Astrocyte (in vitro differentiated cells and primary cell): ENCODE data around the gene FRMD4A.

Experiments used
- EZH2 ChIP-seq: IDR thresholded peaks from 2 replicates; pipeline ENCODE4 v1.6.1; 2012; ENCODE audit warnings: mild to moderate bottlenecking, low read length, inconsistent platforms; ENCODE audit not compliant: insufficient read depth
- TF ChIP-seq, protein P1 (sequence below): IDR thresholded peaks from 2 replicates; pipeline ENCODE4 v1.5.1; 2011; ENCODE audit warnings: low read depth, mild to moderate bottlenecking, inconsistent platforms, low read length, moderate library complexity; ENCODE audit not compliant: insufficient read depth

DNA sequence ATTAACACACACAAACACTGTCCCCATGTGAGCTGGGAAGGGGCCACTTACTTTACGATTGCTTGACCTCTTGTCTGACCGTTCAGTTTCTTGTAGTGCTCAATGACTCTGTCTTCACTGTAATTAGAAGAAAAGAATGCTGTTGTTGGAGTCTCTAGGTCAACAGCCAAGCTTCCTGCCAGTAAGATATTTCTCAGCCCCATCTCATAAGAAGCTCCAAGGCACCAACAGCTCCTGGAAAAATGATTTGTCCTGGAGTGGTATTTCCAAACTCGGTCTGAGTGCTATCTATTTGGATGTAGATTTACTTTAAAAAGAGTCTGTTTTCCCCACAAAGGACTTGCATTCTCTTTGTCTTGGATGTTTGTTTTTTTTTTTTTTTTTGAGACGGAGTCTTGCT lies 590.3 kb downstream of the FRMD4A start:
- TF ChIP-seq, protein P1, sequence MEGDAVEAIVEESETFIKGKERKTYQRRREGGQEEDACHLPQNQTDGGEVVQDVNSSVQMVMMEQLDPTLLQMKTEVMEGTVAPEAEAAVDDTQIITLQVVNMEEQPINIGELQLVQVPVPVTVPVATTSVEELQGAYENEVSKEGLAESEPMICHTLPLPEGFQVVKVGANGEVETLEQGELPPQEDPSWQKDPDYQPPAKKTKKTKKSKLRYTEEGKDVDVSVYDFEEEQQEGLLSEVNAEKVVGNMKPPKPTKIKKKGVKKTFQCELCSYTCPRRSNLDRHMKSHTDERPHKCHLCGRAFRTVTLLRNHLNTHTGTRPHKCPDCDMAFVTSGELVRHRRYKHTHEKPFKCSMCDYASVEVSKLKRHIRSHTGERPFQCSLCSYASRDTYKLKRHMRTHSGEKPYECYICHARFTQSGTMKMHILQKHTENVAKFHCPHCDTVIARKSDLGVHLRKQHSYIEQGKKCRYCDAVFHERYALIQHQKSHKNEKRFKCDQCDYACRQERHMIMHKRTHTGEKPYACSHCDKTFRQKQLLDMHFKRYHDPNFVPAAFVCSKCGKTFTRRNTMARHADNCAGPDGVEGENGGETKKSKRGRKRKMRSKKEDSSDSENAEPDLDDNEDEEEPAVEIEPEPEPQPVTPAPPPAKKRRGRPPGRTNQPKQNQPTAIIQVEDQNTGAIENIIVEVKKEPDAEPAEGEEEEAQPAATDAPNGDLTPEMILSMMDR, result no peak
- TF ChIP-seq EZH2, result no peak
